ENCODE results near the gene BCAS3.
"Not testable (repeated sequence)": the region's sequence is repeated elsewhere in the genome, so short reads cannot be mapped to it uniquely, and the experiment has no call there.

Gene BCAS3

DNA sequence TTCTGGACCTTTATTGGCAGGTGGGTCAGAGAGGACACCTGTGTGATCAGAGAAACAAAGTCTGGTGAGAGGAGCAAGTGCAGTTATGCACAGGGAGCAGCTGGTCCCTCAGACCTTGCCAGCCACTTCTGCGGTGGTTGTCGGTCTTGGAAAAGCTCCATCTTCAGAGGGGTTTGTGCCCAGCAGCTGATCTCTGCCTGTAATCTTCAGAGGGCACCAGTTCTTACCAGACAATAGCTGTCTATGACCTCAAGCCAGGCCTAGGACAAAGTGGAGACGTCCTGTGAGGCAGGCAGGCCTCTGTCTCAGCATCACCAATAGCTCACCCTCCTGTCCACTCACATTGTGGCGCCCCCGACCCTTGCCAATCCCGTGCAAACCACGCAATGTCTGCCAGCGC is 655.5 kb downstream of the BCAS3 start:
- no peak for DNase-seq

DNA sequence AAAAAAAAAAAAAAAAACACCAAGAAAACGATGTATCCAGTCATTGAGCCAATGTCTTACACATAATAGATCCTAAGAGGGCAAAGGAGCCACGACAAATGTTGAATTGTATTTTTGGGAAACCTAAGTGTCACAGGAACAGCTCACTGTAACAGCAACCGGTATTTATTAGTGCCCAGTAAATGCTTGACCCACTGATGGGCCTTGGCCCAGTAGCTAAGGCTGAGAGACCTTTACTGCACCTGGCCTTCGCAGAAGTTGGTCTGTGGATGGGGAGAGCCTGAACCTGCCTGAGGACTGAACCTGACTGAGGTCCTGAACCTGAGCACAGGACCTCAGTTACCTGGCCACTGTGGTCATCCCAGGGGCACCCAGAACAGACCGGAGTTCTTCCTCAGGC is 657.0 kb downstream of the BCAS3 start:
- DNase-seq = no peak

DNA sequence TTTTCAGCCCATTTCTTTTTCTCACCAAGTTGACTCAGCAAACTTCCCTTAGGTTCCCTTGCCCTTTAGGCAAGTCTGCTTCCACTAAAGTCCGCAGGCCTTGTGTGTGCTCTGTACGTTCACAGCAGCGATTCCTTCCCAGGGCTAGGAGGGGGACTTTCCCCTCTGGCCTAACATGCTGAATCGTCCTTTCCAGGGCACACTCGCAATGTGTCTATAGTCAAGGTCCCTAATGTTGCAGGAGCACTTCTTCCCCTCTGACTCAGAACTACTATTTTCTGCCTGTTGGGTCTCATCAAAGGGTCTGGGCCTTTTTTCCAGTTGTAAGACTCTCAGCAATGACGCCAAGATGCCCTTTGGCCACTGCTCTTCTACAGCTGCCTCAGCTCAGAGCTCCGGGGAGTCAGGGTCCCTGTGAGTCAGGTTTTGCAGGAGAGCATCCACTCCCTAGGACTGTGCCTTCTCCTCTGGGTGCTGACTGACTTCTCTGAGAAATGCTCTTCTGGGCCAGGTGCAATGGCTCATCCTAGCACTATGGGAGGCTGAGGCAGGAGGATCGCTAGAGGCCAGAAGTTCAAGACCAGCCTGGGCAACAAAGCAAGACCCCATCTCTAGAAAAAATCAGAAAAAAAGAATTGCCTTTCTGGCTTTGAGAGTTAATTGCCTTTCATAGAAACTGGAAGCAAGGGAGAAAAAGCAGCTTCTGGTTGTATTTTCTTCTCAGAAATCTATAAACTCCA is 657.6 kb downstream of the BCAS3 start:
- DNase-seq = no peak

DNA sequence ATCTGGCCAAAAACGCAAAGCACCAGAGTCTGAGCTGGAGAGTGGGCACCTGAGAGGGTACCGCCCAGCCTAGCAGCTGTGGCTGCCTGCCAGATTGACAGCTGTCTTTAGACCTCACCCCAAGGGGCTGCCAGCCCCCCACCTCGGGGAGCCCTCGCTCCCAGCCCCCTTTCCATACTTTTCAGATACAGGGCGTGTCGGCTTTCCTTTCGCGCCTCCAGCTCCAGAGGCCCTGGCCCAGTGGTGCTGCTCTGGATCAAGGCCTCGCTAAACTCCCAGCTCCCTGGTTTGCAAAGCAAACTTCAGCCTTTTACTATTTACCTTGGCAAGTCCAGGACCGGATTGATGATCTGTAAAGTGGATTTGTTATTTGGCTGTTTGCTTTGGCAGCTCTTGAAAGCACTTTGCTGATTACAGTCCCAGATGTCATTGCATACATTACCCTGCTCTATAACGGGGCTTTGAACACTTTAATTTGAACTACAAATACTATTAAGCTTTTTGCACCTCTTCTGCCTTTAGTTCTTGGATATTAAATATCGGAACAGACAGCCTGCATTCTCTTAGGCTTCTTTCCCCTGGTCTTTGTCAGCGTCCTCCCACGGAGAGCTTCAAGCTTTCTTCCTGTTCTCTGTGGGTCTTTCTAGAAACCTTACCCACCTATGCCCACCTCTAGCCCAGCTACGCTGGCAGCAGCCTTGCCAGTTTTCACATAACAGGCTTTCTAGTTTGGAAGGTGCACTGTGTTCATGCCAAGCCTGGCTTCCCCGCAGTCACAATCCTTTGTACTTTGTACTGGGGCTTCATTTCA is 658.4 kb downstream of the BCAS3 start:
- DNase-seq = no peak

DNA sequence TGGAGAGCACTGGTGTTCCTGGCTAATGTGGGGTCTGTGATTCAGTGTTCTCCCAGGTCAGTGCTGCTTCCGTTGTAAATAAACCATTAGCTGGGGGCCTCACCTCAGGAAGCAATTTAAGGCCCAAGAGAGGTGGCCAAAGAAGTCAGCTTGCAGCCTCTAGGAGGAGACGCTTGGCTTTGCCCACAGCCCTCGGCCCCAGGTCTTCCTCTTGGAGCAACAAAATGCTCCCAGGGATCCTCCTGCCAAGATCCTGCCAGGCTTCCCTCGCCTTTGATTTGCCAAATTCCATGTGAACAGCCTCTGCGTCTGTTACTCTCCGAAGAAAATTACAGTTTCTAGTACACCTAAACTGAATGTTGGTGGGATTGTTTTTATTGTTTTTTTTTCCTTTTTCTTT is 659.6 kb downstream of the BCAS3 start:
- no peak for DNase-seq

DNA sequence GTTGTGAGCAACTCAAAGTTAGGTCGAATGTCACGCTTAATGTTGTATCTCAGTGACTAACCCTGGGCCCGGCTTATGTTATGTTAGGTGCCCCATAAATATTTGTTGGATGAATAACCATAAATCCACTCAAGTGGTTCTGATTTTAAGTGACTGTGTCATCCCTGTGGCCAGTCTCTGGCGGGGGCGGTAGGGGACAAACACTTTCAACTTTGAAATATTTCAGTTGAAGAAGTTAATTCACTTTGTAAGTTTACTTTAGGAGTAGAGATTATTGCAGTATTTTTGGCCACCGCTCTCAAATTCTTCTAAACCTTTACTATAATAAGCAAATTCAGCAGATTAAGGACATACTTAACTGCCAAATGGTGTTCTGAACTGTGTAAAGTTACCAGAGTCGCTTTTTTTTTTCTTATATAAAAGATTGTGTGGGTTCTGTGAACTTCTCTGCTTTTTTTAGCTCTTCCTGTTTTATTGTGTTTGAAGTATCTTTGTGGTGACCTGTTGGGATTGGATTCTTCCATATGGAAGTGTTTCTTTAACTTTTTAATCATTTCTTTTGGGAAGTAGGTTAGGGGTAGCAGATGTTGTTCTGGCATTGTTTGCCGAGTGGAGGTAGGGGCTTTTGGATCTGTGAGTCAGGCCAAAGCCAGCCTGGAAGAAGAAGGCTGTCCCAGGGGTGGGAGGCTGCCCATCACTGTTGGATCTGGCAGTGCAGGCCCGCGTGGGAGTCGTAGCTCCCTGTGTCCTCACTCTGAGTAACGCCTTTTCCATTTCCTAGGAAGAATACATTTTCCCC is 660.5 kb downstream of the BCAS3 start:
- no peak for DNase-seq

DNA sequence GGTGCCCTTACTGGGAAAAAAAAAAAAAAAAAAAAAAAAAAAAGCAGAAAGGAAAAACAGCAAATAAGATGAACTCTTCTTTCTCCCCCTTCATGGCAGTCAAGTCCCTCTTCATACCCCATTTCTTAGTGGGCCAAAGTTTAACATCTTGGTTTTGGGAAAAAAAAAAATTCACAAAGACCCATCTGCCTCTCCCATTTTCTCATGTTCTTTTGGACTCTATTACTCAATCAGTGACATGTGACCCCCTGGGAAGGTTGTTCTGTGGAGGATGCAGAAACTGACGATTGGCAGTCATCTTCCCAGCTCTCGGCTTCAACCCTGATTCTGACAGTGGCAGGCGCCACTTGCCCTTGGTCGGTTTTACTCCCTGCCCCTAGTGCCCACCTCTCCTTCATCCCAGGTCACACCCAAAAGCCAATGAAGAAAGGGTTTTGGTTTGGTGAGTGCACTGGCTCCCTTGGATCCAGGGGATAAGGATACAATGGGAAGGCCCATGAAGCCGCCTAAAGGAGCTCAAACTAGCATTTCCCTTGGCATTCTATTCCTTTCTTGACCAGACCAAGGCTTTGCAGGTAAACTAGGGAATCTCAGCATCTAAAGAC is 661.3 kb downstream of the BCAS3 start:
- no peak for DNase-seq

DNA sequence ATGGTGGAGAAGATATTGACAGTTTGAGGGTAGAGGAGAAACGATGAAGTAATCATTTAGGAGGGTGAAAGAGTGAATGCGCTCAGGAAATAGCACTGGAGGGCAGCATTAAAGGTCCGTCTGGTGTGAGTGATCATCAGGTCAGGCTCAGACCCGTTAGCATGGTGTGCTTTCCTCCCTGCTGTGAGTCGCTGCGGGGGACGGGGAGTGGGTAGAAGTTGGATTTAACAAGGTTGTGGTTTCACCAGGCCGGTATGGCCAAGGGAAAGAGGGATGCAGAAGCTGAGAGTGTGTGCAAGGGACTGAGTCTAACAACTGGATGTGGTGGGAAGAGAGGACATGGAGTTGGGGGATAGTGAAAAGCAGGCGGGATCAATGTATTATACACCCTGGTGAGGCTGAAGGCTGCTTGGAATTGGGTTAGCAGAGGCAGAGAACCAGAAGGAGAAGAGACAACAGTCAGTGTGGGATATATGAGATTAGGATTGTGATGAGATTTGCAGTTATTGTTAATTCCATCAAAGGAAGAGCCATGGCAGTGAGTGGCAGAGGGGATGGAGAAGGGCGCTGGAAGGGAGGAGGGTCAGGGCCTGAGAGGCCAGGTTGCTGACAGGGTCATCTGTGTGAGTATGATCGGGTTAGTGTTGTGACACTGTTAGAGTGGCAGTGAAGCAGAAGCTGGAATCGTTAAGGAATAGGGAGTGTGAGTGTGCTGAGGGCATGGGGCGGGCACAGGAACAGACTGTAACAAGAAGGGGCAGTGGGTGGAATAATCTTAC is 663.0 kb downstream of the BCAS3 start:
- no peak for DNase-seq

DNA sequence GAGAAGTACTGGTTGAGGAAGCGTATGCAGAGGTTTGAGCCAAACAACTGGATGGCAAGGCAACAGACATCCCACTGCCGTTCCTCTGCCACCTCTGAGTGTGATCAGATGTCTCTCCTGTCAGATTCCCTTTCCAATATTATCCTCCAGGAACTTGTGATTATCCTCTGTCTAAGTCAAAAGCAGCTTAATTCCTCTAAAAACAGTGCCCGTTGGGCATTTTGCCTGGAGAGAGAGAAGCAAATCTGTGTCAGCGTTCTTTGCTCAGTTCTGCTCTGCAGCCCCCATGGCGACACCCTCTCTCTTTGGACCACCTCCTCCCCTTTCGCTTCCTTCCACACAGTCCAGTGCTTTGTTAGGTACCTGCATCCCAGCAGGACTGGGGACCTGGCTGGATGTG is 665.9 kb downstream of the BCAS3 start:
- DNase-seq = no peak

DNA sequence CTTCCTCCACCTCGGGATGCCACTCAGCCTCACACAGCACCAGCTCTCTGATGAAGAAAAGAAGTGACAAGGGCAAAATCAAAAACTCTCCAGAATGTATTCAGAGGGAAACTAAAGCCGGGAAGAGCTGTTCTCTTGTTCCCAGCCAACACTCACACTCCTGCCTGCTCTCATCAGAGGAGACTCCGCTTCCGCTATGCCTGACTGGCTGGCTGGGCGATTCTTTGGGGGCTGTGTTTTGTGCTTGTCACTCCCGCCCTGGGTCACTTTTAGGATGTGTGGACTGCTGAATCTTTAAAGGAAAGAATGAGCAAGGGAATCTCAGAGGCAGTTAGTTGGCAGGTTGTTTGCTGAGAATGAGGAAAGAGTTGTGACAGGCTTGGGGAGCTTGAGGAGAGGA is 667.4 kb downstream of the BCAS3 start:
- DNase-seq = no peak

DNA sequence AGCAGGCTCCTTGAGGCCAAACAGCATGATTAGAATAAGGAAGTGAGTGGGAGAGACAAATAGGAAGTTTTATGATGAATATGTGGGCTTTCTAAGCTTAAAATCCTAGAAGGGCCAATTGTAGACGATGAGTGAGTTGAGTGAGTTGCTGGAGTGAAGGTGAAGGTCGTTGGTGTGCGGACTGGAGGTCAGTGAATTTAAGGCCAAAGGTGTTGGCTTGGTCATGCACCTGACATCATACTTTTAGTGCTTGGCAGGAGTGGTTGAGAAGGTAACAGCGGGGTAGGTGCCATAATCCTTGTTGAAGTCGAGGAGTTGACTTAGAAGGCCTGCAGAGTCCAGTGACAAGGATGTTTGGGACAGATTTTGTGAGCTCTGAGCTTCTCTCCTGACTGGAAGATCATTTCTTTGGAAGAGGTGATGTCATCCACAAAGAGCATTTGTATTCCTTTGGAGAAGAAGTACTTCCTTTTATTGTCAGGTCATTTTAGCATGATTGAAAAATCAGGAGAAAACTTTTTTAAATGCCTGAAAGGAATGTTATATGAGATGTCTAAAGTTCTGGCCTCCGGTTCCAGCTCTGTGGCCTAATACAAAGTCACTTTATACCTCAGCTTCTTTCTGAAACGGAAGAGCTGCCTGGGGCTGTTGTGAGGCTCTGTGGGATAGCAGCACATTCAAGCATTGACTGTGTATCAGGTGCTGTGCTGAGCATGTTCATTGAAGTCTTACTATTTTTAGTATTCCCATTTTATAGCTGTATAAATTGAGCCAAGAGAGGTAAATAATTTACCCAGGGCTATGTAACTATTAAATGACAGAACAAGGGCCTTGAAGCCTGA is 668.4 kb downstream of the BCAS3 start:
- DNase-seq = no peak

DNA sequence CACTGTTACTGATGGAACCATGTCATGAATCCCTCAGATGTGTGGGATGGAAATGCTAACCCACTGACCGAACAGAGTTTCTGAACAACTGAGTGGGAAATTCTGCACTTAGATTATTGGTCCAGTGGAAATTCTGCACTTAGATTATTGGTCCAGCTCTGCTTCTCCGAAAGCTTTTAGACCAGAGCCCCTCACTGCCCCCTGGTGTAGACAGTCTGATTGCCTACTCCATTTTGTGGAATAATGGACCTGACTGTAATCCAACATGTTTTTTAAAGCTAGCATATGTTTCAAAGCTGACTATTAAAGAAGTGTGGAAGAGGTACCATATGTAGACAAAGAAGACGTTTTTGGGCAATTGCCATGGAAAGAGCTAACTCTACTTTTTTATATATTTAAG is 671.7 kb downstream of the BCAS3 start:
- DNase-seq = peak; percentile 12

DNA sequence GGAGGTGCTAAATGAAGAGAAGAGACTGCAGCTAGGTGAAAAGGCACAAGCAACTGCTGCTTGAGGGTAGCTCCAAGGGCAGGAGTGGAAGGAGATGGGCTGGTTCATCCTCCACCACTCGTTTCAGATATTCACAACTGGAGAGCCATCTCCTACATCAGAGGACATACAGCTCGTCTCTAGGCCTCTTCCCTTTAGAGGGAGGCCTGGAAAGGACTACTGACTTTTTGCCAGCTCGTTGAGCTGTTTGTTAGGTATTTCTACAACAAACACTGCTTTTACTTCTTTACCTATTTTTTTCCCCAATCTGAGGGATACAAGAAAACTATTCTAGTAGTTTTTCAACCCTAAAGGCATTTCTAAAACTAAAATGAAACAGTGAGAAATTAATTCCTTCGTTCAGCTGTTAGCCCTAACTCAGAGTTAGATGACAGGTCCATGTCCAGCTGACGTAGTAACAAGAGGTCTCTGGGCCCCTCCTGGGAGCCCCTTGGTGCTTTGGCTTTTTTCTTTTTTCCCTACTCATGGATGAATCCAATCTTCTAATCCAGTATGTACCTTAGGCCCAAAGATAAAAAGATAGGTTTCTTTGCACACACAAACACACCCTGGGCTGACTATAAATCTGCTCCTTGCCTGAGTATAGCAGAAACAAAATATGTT is 674.2 kb downstream of the BCAS3 start:
- no peak for DNase-seq

DNA sequence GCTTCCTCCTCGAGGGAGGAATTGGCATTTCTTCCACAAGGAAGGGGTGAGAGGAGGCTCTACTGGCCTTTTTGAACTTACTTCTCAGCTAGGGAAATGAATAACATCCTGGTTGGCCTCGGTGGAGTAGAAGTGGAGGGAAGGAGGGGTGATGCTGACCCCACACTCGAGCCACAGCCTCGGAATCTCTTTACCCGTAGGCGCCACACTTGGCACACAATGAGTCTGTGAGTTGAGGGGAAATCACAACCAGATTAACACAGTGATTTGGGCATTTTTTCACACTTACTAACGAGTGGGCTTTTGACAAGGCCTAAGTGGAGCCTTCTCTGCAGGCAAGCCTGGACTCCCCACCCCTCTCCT is 674.7 kb downstream of the BCAS3 start:
- no peak for DNase-seq

DNA sequence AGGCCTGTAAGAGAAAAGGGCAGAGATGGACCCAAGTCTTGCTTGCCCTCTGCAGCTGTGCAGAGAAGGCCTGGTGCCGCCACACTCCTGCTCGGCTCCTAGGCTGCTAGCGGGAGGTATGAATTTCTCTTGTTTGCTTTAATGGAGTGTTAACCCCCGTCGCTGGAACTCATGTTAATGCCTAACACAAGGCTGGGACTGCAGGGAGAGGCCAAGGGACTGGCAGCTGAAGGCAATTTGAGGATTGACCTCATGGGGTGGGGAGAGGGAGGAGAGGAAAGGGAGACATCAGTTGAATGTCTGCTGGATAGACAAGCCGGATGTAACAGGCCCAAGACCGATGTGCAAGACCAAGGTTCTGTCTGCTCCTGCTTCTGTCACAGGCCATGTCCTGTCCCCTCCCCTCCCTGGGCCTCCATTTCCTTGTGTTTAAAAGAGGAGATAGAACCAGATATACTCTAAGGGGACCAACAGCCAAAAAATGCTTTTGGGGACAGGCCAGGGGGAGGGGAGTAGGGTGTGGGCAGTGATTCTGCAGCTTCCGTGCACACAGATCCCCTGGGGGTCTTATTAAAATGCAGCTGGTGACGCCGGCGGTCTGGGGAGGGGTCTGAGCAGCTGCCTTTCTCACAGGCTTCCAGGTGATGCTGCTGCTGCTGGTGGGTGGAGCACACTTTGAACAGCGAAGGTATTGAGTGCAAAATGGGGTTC is 675.3 kb downstream of the BCAS3 start:
- no peak for DNase-seq

DNA sequence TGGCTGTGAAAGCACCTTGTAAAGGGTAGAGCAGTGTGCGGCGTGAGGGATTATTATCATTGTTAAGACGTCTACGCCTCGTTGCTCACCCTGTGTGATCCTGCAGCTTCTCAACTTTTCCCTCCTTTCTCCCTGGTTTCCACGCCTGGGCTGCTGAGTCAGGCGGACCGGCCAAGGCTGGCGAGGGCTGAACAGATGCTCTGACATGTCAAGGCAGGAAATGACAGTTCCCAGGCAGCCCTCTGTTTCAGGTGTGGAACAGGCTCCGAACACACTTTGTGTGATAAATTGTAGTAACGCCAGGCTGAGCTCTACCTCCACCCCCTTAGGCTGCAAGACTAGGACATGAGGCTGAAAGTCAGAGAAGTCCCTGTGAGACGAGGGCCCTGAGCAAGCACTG is 676.0 kb downstream of the BCAS3 start:
- no peak for DNase-seq

DNA sequence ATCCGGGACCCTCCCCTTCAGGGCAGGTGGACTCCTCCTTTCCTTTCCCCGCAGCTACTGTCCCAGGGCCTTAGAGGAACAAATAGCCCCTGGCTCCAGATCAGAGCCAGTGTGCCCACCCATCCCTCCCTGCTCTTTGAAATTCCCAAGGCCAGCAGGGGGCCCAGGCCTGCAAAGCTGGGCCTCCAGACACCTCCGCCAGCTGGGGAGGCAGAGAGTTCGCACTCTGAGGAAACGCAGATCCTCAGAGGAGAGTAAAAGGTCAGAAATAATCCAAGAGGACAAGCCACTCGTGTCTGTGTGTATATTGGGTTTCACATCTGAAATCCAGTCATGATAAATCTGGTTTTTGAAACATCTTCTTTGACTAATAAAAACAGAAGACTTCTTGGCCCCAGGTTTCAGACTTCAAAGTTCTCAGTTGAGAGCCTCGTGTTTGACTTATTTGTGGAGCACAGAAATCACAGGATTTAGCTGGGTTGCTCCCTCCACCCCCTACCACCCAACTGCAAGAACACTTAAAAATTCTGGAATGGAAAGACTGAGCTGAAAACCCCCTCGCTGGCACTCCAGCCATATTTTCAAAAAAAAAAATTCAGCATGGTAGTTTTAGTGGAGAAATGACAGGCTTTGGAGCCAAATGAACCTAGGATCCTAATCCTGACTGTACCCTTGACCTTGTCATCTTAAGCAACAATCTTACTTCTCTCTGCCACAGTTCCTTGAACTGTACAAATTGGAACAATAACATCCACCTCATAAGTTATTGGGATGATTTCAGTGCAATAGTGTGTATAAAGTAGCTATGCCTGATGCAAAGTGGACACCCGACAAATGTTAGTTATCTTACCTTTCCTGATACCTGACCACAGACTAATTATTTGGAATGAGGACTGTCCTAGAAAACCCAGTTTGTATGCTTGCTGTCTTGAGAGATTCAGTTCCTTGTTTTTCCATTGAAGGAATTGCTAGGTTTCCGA is 677.5 kb downstream of the BCAS3 start:
- DNase-seq = no peak

DNA sequence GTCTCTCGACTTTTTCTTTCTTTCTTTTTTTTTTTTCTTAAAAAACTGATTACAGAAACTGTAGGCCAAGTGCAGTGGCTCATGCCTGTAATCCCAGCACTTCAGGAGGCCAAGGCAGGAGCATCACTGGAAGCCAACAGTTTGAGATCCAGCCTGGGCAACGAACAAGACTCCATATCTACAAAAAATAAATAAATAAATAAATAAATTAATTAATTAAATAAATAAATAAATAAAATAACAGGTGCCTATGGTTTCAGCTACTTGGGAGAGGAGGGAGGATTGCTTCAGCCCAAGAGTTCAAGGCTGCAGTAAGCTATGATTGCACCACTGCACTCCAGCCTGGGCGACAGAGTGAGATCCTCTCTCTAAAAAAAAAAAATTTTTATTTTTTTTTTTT is 679.4 kb downstream of the BCAS3 start:
- not testable (repeated sequence) for DNase-seq

DNA sequence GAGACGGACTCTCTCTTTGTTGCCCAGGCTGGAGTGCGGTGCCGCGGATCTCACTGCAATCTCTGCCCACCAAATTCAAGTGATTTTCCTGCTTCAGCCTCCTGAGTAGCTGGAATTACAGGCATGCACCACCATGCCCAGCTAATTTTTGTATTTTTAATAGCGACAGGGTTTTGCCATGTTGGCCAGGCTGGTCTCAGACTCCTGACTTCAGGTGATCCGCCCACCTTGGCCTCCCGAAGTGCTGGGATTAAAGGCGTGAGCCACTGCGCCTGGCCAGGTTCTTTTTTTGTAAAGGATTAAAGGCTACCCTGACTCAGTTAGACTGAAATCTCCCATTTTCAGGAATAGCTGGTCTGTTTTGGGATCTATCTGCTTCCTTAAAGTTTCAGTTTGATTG is 681.9 kb downstream of the BCAS3 start:
- not testable (repeated sequence) for DNase-seq
